Right forelimb (tissue), 1 donor: ENCODE data around the gene CLIC1.

Experiments used
- DNase-seq: peaks from one replicate; pipeline ENCODE4 v3.0.0-alpha.2; 2018

The CLIC1 gene

GRCh38 chr6:31737991-31738979, 2.0 kb upstream of the CLIC1 start:
- DNase-seq, result no peak

- no peak for DNase-seq
These were observed 1.1 kb upstream of the CLIC1 start for GRCh38 chr6:31737315-31737990.

- DNase-seq, result no peak
These were observed 511 bp upstream of the CLIC1 start for GRCh38 chr6:31736768-31737314.

GRCh38 chr6:31734821-31735406, 1.4 kb downstream of the CLIC1 start:
- DNase-seq, result no peak

- DNase-seq, result no peak
These were observed 2.0 kb downstream of the CLIC1 start for GRCh38 chr6:31734247-31734820.

- DNase-seq, result no peak
These were observed 2.6 kb downstream of the CLIC1 start for GRCh38 chr6:31733734-31734133.

GRCh38 chr6:31732029-31732428, 4.3 kb downstream of the CLIC1 start:
- no peak for DNase-seq

- no peak for DNase-seq
These were observed 5.7 kb downstream of the CLIC1 start for GRCh38 chr6:31730631-31731086.

GRCh38 chr6:31729979-31730630, 6.2 kb downstream of the CLIC1 start:
- peak; percentile 97 for DNase-seq

- DNase-seq, result peak; percentile 92
These were observed 6.8 kb downstream of the CLIC1 start for GRCh38 chr6:31729515-31729978.

GRCh38 chr6:31728767-31729514, 7.4 kb downstream of the CLIC1 start, which contains the start of gene DDAH2:
TSS of gene DDAH2 (minus strand) at chr6:31729299. CDS start at chr6:31729161, 138 bp downstream.
- no peak for DNase-seq

GRCh38 chr6:31727717-31728671, 8.3 kb downstream of the CLIC1 start:
- DNase-seq, result no peak

GRCh38 chr6:31727034-31727716, 9.2 kb downstream of the CLIC1 start:
- DNase-seq, result no peak

- DNase-seq, result no peak
These were observed 10.6 kb downstream of the CLIC1 start for GRCh38 chr6:31725502-31726350.

GRCh38 chr6:31723980-31724691, 12.2 kb downstream of the CLIC1 start:
- no peak for DNase-seq

GRCh38 chr6:31723245-31723979, 12.9 kb downstream of the CLIC1 start, which contains the start of gene MPIG6B:
TSS of gene MPIG6B (plus strand) at chr6:31723373. CDS start at chr6:31723384, 11 bp downstream.
- DNase-seq, result no peak

GRCh38 chr6:31722173-31722572, 14.2 kb downstream of the CLIC1 start:
- no peak for DNase-seq
